Measurements from ENCODE around the gene ZNF628. TPM values are rescaled to one million over a fixed set of nuclear protein-coding genes. Genes with fewer than 3 reads are reported as not detected.

ZNF628 gene
- polyA plus RNA-seq, 1 experiment, result 0.48 TPM

DNA sequence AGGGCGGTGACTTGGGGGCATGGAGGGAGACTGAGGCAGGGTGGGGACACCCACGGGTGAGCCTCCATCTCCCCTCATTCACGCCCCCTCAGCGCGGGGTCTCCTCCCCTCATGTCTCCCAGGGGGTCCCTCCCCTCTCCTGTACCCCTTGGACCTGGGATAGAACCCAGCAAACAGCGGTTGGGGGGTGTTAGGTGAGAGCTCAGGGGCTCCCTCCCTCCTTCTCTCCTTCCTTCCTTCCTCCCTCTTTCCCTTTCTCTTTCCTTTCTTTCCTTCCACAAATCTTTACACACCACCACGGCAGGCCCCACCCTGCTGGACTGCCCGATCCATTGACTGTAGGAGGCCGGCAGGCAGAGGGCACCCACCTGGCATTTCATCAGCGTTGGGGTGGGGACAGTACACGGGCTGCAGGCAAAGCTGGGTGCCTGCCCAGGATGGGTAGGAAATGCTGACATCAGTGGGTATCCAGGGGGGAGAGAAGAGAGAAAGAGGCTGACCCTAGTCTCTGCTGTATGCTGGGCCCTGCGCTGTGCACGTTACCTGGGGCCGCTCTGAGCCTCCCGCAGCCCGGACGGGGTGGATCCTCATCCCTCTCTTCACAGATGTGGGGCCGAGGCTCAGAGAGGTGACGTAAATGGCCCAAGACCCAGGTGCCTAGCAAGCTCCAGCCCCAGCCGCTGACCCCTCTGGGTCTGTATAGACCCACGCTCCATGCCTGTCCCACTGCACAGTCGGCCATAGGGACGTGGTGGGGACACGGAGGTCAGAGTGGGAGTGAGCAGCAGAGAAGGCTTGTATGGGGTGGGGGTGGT is 15.3 kb downstream of the ZNF628 start:
- ChIA-PET CTCF (interaction anchor here (1.2 to 10.9 kb wide), 5 partner anchors 12 to 141 kb away, joined by 3 to 106 read pairs (median 10); partner anchors contain the start of genes ZNF628 and ZNF865), POLR2A (no interaction called here)
- H3K4me3 ChIP-seq (ENCODE audit: low read depth, low read length), result no peak overlapping the region
- no peak for TF ChIP-seq CTCF (IDR thresholded peaks at IDR 0.05; ENCODE audit: insufficient read depth, low read depth, low read length)
- no peak for DNase-seq (ENCODE audit: low read depth)
- H3K36me3 ChIP-seq (ENCODE audit: control insufficient read depth, insufficient read depth, low read length), result peaks cover 2% of the 10 kb centered on the region
- H3K27me3 ChIP-seq (ENCODE audit: control insufficient read depth, insufficient read depth, low read length), result no peaks in the 10 kb centered on the region

- POLR2A ChIA-PET, result interaction anchor here (0.7 kb wide), 1 partner anchor 11 kb away, joined by 11 read pairs; no protein-coding TSS in a partner anchor
- Histone ChIP-seq H3K36me3 (ENCODE audit: control insufficient read depth, insufficient read depth, low read length) (peaks cover 2% of the 10 kb centered on the region), H3K4me3 (ENCODE audit: low read depth, low read length) (no peak overlapping the region), H3K27me3 (ENCODE audit: control insufficient read depth, insufficient read depth, low read length) (no peaks in the 10 kb centered on the region)
- CTCF ChIA-PET, result interaction anchor here (2.1 to 10.9 kb wide), 3 partner anchors 12 to 25 kb away, joined by 5 to 106 read pairs (median 45); partner anchors contain the start of gene ZNF628
- no peak for TF ChIP-seq CTCF (IDR thresholded peaks at IDR 0.05; ENCODE audit: insufficient read depth, low read depth, low read length)
- DNase-seq (ENCODE audit: low read depth), result no peak
Observed at GRCh38 chr19:55492362-55492944, 16.0 kb downstream of the ZNF628 start.

GRCh38 chr19:55493052-55493644 is 16.7 kb downstream of the ZNF628 start:
- CTCF ChIA-PET, result interaction anchor here (1.3 to 10.9 kb wide), 5 partner anchors 11 to 352 kb away, joined by 4 to 106 read pairs (median 5); partner anchors contain the start of gene ZNF628
- Histone ChIP-seq H3K27me3 (ENCODE audit: control insufficient read depth, insufficient read depth, low read length) (no peaks in the 10 kb centered on the region), H3K4me3 (ENCODE audit: low read depth, low read length) (peak overlapping the region; percentile 39), H3K36me3 (ENCODE audit: control insufficient read depth, insufficient read depth, low read length) (peaks cover 6% of the 10 kb centered on the region)
- DNase-seq (ENCODE audit: low read depth), result no peak
- TF ChIP-seq CTCF (IDR thresholded peaks at IDR 0.05; ENCODE audit: insufficient read depth, low read depth, low read length), result no peak
- POLR2A ChIA-PET, result interaction anchor here (0.6 to 0.7 kb wide), 2 partner anchors 11 to 352 kb away, joined by 10 to 11 read pairs; no protein-coding TSS in a partner anchor

- POLR2A ChIA-PET, result interaction anchor here (0.6 kb wide), 1 partner anchor 353 kb away, joined by 10 read pairs; no protein-coding TSS in a partner anchor
- Histone ChIP-seq H3K4me3 (ENCODE audit: low read depth, low read length) (peak overlapping the region; percentile 39), H3K36me3 (ENCODE audit: control insufficient read depth, insufficient read depth, low read length) (peaks cover 8% of the 10 kb centered on the region), H3K27me3 (ENCODE audit: control insufficient read depth, insufficient read depth, low read length) (no peaks in the 10 kb centered on the region)
- CTCF ChIA-PET, result interaction anchor here (1.3 to 10.9 kb wide), 4 partner anchors 10 to 352 kb away, joined by 4 to 106 read pairs (median 25); no protein-coding TSS in a partner anchor
- DNase-seq (ENCODE audit: low read depth), result no peak
- no peak for TF ChIP-seq CTCF (IDR thresholded peaks at IDR 0.05; ENCODE audit: insufficient read depth, low read depth, low read length)
Observed at GRCh38 chr19:55493645-55494171, 17.3 kb downstream of the ZNF628 start.
